Mesothelial cell of epicardium (in vitro differentiated cells): ENCODE results near the gene IQCH. TPM values are rescaled to one million over a fixed set of nuclear protein-coding genes. Genes with fewer than 3 reads are reported as not detected.
A peak's percentile ranks its signal among the peaks of the same experiment; 100 is the strongest.

Experiments
- DNase-seq, 2 experiments: peaks; one replicate each; pipeline ENCODE4 v3.0.0; 2021; ENCODE audit warnings: low spot score in 2 of 2; ENCODE audit not compliant: unreplicated experiment in 2 of 2
- H3K27ac Mint-ChIP-seq: 2 replicates; pipeline ENCODE4 v1.8.0; 2021; ENCODE audit warnings: mixed read lengths
- H3K27me3 Mint-ChIP-seq: 2 replicates; pipeline ENCODE4 v1.8.0; 2021; ENCODE audit warnings: low read depth, mixed read lengths
- H3K36me3 Mint-ChIP-seq: 2 replicates; pipeline ENCODE4 v1.8.0; 2021; ENCODE audit warnings: mixed read lengths
- H3K4me1 Mint-ChIP-seq: 2 replicates; pipeline ENCODE4 v1.8.0; 2021; ENCODE audit warnings: mixed read lengths
- H3K4me3 Mint-ChIP-seq: 2 replicates; pipeline ENCODE4 v1.8.0; 2021; ENCODE audit warnings: mild to moderate bottlenecking, moderate library complexity, mixed read lengths
- H3K9me3 Mint-ChIP-seq: 2 replicates; pipeline ENCODE4 v1.8.0; 2021; ENCODE audit warnings: mixed read lengths
- total RNA-seq: library from RNA; stranded (reverse); gene quantifications from 3 replicates; pipeline ENCODE4 v1.2.1, GENCODE V29; 2021
- TF ChIP-seq, protein P1 (sequence below): fragments of 200-600 bp; sonication (generic); IDR thresholded peaks from one replicate; pipeline ENCODE4 v1.5.0; 2021; ENCODE audit warnings: antibody characterized with exemption; ENCODE audit not compliant: unreplicated experiment

The IQCH gene
- total RNA-seq, 1 donor from 2014 or later, result 0.98 TPM

DNA sequence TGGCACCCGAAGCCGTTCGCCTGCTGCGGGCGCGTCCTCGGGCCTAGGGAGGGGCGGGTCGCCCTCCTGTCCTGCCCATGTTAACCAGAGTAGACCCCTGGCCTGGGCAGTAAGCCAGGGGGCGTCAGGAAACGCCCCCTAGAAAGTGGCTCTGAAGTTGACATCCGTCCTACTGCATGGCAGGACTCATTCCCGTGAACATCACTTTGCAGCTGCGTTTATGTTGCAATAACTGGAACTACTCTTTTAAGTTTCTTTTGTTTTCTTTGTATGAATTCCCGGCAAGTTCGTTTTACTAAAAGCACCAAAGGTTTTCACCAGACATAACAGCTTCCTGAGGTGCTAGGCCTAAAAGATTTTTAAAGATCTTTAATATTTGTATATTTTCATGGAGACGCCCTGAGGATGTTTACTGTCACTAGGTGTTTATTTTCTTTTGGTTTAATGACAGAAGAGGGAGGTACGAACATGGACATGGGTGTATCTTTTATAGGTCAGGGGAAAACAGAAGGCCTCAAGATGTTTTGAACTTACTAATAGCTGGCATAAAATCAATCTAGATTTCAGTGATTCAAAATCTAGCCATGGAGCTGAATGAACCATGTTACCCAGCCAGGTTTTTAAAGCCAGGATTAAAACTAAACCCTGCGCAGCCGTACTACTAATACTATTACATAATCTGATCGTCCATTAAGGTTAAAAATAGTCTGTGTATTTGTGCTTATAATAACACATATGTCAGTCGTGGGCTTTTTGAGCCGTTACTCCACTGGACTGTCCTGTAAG, 267.4 kb downstream of the IQCH start:
- Mint-ChIP-seq H3K9me3 (no peaks in the 10 kb centered on the region), H3K4me3 (peak overlapping the region; percentile 82), H3K4me1 (peaks cover 28% of the 10 kb centered on the region), H3K27ac (peak overlapping the region; percentile 97), H3K27me3 (no peaks in the 10 kb centered on the region), H3K36me3 (peaks cover 6% of the 10 kb centered on the region)
- no peak for DNase-seq
- TF ChIP-seq, protein P1, sequence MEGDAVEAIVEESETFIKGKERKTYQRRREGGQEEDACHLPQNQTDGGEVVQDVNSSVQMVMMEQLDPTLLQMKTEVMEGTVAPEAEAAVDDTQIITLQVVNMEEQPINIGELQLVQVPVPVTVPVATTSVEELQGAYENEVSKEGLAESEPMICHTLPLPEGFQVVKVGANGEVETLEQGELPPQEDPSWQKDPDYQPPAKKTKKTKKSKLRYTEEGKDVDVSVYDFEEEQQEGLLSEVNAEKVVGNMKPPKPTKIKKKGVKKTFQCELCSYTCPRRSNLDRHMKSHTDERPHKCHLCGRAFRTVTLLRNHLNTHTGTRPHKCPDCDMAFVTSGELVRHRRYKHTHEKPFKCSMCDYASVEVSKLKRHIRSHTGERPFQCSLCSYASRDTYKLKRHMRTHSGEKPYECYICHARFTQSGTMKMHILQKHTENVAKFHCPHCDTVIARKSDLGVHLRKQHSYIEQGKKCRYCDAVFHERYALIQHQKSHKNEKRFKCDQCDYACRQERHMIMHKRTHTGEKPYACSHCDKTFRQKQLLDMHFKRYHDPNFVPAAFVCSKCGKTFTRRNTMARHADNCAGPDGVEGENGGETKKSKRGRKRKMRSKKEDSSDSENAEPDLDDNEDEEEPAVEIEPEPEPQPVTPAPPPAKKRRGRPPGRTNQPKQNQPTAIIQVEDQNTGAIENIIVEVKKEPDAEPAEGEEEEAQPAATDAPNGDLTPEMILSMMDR, result no peak

DNA sequence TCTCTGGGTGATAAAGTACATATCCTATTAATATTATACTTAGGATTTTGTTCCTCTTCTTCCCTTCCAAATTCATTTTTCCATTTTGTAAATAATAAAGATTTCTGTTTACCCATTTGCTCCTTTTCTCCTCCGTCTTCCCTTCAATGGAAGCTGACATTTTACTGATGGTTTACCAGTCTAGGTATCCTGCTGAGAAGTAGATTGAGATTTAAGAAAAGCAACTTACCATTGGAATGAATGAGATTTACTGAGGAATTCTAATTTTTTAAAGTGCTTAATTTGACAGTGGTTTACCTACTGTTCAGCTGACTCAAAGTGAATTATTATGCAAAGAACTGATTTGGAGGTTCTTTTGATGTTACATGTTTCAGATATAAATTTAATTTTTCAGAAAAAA, 268.7 kb downstream of the IQCH start:
- no peak for DNase-seq
- Mint-ChIP-seq H3K27me3 (no peaks in the 10 kb centered on the region), H3K4me1 (peaks cover 32% of the 10 kb centered on the region), H3K4me3 (peak overlapping the region; percentile 82), H3K36me3 (peaks cover 4% of the 10 kb centered on the region), H3K27ac (no peak overlapping the region), H3K9me3 (no peaks in the 10 kb centered on the region)
- TF ChIP-seq, protein P1, result no peak

DNA sequence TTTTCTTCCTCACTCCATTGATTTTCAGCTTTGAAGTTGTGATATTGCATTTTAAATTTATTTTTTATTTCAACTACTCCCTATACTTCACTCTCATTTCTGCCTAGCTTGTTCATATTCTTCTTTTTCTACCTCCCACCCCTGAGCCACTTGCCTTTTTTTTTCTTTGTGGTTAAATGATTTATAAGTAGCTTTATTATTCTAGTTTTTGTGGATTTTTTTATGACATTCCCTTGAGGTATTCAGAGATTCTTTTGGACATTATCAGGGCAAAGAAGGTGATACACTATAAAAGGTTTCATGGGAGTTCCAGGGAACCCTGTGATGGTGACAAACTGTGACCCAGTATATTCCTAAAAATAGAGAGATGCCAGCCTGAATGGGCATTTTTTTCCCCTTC, 269.6 kb downstream of the IQCH start:
- peak overlapping the region; percentile 40 for H3K27ac Mint-ChIP-seq
- DNase-seq, result no peak
- no peaks in the 10 kb centered on the region for H3K27me3 Mint-ChIP-seq
- H3K9me3 Mint-ChIP-seq, result no peaks in the 10 kb centered on the region
- TF ChIP-seq, protein P1, result no peak
- H3K36me3 Mint-ChIP-seq, result no peaks in the 10 kb centered on the region
- H3K4me1 Mint-ChIP-seq, result peaks cover 36% of the 10 kb centered on the region
- no peak overlapping the region for H3K4me3 Mint-ChIP-seq

DNA sequence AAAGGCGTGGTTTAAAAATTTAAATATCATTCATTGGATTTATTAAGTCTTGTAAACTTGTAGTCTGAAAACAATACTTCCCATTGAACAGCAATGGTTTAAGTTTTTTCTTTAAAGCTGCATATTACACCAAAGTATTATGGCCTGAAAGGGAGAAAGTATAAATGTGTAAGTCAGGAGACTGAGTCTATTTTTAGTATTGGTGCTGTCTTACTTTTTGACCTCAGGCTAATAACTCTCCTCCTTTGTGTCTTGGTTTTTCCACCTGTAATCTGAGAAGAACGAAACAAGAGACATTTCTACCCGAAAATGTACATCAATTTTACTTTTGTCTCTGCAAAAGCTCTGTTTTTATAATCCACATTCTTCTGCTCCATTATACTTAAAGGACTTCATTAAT, 273.9 kb downstream of the IQCH start:
- H3K36me3 Mint-ChIP-seq, result no peaks in the 10 kb centered on the region
- peaks cover 14% of the 10 kb centered on the region for H3K4me1 Mint-ChIP-seq
- TF ChIP-seq, protein P1, result no peak
- no peaks in the 10 kb centered on the region for H3K9me3 Mint-ChIP-seq
- H3K27ac Mint-ChIP-seq, result peak overlapping the region; percentile 44
- H3K27me3 Mint-ChIP-seq, result no peaks in the 10 kb centered on the region
- no peak for DNase-seq
- no peak overlapping the region for H3K4me3 Mint-ChIP-seq

DNA sequence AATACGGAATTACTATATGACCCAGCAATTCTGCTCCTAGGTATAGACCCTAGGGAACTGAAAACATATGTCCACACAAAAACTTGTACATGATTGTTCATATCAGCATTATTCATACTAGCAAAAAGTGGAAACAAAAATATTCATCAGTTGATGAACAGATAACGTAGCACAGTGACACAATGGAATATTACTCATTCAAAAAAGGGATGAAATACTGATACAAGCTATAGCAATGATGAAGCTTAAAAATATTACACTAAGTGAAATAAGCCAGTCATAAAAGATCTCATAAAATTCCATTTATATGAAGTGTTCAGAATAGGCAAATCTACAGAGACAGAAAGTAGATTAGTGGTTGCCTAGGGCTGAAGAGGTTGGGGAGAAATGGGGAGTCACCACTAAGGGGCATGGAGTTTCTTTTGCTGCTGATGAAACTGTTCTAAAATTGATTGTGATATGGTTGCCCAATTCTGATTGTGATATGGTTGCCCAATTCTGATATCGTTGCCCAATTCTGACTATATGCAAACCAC, 276.9 kb downstream of the IQCH start:
- no peak for DNase-seq
- TF ChIP-seq, protein P1, result no peak
- H3K27me3 Mint-ChIP-seq, result no peaks in the 10 kb centered on the region

More for the DNA sequence above, 276.9 kb downstream of the IQCH start:
- peaks cover 8% of the 10 kb centered on the region for H3K4me1 Mint-ChIP-seq
- H3K27ac Mint-ChIP-seq, result no peak overlapping the region
- H3K36me3 Mint-ChIP-seq, result no peaks in the 10 kb centered on the region
- H3K9me3 Mint-ChIP-seq, result no peaks in the 10 kb centered on the region
- no peak overlapping the region for H3K4me3 Mint-ChIP-seq
